ENCODE results near the gene ITSN1.

Gene ITSN1

DNA sequence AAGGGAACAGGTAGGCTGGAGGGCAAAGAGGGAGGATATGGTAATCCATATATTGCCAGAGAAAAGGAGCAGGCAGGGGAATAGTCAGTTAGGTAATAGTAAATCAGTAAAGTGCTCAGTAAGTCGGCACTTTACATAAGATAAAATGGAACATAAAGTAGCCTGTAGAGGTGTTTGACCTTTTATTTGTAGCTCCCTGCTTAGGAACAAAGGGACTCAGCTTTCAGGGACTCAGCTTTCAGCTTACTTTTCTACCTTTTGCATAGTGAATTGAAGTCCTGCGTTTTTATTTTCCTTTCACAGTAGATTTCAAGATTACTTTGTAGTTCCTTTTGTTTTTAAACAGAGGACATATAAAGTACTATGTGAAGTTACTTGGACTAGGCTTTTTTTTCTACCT, 87.3 kb downstream of the ITSN1 start:
- no peak for DNase-seq (ENCODE audit: low read depth, low spot score)

DNA sequence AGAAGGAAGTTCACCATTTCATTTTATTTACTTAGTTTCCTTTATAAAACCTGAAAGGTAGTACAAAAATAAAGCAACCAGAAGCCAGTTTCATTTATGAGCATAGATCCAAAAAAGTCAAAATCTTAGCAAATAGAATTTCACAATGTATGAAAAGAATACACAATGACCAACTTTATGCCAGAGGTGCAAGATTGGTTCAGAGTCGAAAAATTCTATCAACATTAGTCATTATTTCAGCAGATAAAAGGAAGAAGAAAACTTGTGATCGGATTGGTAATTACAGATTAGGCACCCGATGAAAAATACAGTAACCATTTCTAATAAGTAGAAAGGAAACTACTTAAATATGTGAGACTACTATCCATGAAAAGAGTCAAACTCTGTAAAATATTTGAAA, 89.1 kb downstream of the ITSN1 start:
- no peak for DNase-seq (ENCODE audit: low read depth, low spot score)

DNA sequence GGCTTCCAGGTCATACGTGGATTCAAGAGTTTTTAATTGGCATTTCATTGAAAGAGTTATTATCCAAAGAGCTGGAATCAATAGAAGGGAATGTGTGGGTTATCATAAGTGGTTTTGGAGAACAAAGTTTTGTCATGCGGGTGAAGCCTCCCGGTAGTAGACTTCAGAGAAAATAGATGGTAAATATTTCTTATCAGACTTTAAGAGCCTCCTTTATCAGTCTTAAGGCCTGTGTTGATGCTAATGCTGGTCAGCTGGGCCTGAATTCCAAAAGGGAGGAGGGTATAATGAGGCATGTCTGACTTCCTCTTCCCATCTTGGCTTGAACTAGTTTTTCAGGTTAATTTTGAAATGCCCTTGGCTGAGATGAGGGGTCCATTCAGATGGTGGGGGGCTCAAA, 89.7 kb downstream of the ITSN1 start:
- no peak for DNase-seq (ENCODE audit: low read depth, low spot score)

GRCh38 chr21:33733601-33734000, 91.3 kb downstream of the ITSN1 start:
- DNase-seq (ENCODE audit: low read depth, low spot score), result no peak

DNA sequence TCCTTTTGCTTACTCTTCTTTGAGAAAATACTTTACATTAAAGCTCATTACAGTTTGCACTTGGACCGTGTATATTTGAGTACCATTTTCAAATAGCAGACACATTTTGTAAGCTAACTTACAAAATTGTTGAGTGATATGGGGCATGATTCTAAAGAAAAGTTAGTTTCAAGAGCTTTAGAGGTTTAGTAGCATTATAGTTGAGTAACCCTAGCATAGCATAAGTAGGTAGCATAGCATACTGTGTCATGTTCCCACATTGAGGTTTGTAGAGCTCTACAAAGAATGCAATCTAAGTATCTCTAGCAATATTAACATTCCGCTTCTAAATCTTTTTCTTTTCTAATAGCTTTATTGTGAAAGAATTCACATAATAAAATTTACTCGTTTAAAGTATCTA, 92.0 kb downstream of the ITSN1 start:
- no peak for DNase-seq (ENCODE audit: low read depth, low spot score)

DNA sequence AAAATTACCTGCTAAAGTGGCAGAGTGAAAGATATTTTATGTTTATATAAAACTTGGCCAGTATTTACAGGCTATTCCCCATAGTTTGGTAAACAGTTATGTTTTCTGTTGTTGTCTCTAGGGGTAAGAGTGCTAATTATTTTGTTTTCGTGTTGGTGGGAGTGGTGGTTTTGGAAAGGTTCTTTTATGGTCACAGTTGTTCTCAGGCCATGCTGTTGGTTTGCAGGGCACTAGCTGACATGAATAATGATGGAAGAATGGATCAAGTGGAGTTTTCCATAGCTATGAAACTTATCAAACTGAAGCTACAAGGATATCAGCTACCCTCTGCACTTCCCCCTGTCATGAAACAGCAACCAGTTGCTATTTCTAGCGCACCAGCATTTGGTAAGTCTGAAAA, 92.5 kb downstream of the ITSN1 start:
- DNase-seq (ENCODE audit: low read depth, low spot score), result no peak

DNA sequence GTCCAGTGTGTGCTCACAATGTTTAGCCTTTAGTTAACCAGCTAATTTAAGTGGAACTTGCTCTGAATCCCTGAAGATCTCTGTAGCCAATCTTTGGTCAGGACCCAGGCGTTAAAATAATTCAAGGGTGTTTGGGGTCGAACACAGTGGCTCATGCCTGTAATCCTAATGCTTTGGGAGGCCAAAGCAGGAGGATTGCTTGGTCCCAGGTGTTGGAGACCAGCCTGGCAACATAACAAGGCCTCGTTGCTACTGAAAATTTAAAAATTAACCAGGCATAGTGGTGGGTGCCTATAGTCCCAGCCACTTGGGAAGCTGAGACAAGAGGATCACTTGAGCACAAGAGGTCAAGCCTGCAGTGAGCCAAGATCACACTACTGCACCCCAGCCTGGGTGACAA, 94.3 kb downstream of the ITSN1 start:
- DNase-seq (ENCODE audit: low read depth, low spot score), result no peak

DNA sequence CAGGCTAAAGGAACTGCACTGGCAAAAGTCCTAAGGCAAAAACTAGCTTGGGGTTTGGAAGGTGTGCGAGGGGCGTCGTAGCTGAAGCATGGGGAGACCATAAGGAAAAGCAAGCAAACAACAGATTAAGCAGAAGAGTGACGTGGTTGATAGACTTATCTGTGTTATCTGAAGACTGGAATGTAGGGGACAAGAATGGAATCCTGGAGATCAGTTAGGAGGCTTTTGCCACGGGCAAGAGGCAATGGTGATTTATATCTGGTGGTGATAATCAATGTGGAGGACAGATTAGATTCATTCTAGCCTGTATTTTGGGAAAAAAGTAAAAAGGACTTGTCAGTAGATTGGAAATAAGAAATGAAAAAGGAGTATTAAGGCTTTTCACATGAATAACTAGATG, 97.4 kb downstream of the ITSN1 start:
- no peak for DNase-seq (ENCODE audit: low read depth, low spot score)

- DNase-seq (ENCODE audit: low read depth, low spot score), result no peak
Measured at GRCh38 chr21:33747420-33747819, 105.1 kb downstream of the ITSN1 start.

GRCh38 chr21:33748903-33749302, 106.6 kb downstream of the ITSN1 start:
- no peak for DNase-seq (ENCODE audit: low read depth, low spot score)

GRCh38 chr21:33750017-33750416, 107.7 kb downstream of the ITSN1 start:
- no peak for DNase-seq (ENCODE audit: low read depth, low spot score)

GRCh38 chr21:33751120-33751519, 108.8 kb downstream of the ITSN1 start:
- DNase-seq (ENCODE audit: low read depth, low spot score), result no peak

GRCh38 chr21:33751533-33751932, 109.2 kb downstream of the ITSN1 start:
- DNase-seq (ENCODE audit: low read depth, low spot score), result no peak

GRCh38 chr21:33752260-33752659, 110.0 kb downstream of the ITSN1 start:
- no peak for DNase-seq (ENCODE audit: low read depth, low spot score)

- DNase-seq (ENCODE audit: low read depth, low spot score), result no peak
Measured at GRCh38 chr21:33753886-33754285, 111.6 kb downstream of the ITSN1 start.

GRCh38 chr21:33754481-33754880, 112.2 kb downstream of the ITSN1 start:
- no peak for DNase-seq (ENCODE audit: low read depth, low spot score)

GRCh38 chr21:33755354-33755753, 113.1 kb downstream of the ITSN1 start:
- no peak for DNase-seq (ENCODE audit: low read depth, low spot score)

DNA sequence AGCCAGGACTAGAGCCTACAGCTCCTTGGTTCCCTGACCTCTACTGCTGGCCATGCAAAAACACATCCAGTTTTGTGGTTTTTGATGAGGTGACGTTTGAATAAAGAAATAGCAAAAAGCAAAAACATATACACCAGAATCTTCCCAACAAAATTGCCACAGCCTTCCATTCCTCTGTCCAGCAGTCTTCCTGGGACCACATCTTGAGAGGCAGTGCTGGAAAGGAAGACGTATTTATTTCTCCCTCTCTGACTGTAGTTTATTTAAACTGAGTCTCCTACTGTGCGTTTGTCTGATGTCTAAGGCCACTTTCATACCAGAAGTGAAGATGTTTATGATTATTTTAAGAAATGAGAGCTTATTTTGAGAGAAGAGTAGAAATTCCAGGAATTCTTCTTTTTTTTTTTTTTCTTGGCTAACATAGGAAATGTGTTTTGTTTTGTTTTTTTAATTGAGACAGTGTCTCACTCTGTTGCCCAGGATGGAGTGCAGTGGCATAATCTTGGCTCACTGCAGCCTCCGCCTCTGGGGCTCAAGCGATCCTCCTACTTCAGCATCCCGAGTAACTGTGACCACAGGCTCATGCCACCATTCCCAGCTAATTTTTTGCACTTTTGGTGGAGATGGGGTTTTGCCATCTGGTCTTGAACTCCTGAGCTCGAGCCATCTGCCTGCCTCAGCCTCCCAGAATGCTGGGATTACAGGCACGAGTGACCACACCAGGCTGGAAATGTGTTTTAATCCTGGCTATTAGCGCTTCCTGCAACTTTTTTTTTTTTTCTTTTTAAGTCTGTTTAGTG, 118.5 kb downstream of the ITSN1 start:
- DNase-seq (ENCODE audit: low read depth, low spot score), result no peak

- no peak for DNase-seq (ENCODE audit: low read depth, low spot score)
Measured at GRCh38 chr21:33761441-33762036, 119.2 kb downstream of the ITSN1 start.

- DNase-seq (ENCODE audit: low read depth, low spot score), result no peak
Measured at GRCh38 chr21:33762803-33763581, 120.7 kb downstream of the ITSN1 start.

GRCh38 chr21:33763582-33763899, 121.2 kb downstream of the ITSN1 start:
- no peak for DNase-seq (ENCODE audit: low read depth, low spot score)

DNA sequence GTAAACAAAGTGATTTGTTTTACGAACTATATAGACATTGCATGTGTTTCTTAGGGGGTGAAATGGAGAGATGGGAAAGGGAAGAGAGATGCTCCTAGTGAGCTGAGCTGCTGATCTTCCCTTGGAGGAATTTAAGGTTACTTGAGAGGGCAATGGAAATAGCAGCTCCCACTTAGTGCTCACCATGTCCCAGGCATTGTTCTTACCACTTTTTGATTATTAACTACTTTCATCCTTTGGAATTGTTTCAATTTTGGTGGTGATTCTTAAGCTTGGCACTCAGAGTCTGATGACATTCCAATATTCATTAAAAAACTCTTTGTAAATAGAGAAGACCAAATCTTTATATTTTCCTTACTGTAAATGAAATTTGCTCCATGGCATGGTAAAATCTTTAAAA, 124.9 kb downstream of the ITSN1 start:
- DNase-seq (ENCODE audit: low read depth, low spot score), result no peak

GRCh38 chr21:33767960-33768359, 125.7 kb downstream of the ITSN1 start:
- DNase-seq (ENCODE audit: low read depth, low spot score), result no peak
